NCI-H748 treated with DMSO at 0.1 percent for 48 hours (cell line): Measurements from ENCODE around the gene OCA2.

ENCODE experiments used
- DNase-seq: peaks from one replicate; lab custom pipeline; 2025; lab: John Stamatoyannopoulos, UW

The OCA2 gene

DNA sequence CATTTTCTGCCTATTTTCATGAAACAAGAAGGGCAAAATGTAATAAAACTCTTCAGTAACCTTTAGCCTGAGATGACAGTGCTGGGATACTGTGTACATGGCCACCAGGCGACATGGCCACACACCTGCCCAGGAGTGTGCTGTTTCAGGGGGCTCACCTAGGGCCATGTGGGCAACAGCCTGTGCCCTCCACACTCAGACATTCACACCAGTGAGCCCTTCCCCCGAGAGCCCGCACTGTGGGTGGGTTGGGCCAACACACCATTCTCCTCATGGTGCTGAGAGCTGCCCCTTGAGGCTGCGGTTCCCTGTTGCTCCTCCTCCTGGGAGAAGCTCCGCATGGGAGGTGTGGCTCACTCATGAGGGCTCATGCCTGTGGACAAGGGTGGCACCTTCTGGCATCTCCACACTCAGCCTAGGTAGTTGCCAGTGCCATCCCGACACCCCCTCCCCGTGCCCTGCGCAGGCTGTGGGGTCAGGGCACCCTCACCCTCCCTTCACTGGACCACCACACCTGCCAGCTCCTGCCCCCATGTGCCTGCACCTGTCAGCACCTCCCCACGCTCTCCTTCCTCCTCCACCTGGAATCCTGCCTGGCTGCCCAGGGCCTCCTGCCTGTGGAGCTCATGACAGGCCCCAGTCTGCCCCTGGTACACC, 19.7 kb downstream of the OCA2 start:
- no peak for DNase-seq

DNA sequence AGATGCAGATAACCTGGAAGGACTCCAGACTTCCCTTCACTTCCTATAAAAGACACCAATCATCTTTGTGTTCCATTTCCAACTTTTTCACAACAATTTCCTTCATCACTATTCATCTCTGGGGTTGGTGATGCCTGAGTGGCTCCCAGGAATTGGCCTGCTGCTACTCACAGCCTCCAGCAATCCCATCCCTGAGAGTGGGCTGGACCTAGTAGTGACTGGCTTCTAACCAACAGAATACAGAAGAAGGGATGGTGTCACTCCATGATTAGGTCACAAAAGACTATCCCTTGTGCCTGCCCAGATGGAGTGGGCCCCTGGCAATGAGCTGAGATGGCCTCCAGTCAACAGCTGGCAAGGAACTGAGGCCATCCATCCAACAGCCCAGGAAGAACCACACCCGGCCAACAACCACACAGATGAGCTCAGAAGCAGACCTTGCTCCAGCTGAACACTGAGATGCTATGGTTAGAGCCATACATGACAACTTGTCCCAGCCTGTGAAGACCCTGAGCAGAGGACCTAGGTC, 20.9 kb downstream of the OCA2 start:
- no peak for DNase-seq

DNA sequence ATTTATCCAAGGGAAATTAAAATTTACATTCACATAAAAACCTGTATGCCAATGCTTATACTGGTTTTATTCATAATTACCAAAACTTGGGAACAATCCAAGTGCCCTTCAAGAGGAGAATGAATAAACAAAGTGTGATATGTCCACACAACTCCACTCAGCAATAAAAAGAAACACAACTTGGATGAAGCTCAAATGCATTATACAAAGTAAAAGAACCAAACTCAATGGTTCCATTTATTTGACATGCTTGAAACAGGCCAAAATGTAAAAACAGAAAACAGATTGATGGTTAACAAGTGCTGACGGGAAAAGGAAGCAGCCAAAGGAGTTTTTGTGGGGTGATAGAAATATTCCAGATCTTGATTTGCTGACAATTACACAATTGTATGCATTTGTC, 23.5 kb downstream of the OCA2 start:
- DNase-seq: no peak

DNA sequence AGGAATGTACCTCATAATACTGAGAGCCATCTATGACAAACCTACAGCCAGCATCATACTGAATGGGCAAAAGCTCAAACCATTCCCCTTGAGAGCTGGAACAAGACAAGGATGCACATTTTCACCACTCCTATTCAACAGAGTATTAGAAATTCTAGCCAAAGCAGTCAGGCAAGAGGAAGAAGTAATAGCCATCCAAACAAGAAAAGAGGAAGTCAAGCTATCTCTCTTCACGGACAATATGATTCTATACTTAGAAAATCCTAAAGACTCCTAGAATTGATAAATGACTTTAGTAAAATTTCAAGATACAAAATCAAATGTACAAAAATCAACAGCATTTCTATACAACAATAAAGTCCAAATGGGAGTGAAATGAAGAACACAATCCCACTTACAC, 30.2 kb downstream of the OCA2 start:
- no peak for DNase-seq

DNA sequence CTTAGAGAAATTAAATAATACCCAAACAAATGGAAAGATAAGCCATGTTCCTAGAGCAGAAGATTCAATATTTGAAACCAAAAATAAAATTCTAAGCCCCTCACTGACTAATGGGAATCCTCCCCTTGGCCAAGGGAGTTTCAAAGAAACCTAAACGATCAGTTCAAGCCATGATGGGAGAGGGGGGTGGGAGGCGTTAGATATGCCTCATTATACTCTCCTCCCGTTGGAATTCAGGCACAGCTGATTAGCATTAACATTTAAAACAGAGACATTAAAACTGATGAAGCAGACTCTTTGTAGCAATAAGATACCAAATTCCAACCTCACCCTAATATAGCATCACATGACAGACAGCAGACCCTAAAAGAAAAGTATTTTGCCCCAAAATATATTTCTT, 32.9 kb downstream of the OCA2 start:
- no peak for DNase-seq

DNA sequence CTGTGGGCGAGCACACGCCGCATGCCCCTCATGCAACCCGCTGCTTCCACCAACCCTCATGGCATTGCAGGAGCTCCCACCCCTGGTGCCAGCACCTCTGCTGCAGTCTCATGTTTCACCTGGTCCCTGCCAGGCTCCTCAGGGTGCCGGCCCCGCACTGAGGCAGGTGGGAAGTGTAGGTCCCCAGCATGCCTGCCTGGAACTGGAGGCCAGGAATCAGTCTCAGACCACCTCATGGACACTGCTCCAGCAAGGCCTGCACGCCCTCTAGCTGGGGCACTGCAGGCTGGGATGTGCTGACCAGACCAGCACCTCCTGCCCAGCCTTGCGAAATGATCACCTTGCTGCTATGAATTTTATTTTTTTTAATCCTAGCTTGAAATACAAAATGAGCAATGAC, 39.1 kb downstream of the OCA2 start:
- DNase-seq: no peak

DNA sequence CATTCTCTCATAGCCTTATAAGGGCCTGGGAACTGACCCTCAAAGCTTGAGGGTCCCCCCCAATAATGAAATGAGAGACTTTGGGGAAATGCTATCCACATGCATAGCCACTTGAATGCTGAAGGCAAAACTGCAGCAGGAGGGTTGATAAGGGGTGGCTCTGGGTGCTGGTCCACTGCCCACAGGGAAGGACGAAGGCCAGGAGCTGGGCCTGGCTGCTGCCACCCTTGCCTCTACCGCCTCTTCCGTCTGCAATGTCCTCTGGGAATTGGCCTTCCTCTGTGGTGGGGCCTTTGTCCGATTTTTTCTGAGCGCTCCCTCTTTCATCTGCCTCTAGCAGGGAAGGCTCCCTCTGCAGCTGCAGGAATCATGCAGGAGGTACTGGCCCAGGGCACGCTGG, 41.0 kb downstream of the OCA2 start:
- DNase-seq: no peak

DNA sequence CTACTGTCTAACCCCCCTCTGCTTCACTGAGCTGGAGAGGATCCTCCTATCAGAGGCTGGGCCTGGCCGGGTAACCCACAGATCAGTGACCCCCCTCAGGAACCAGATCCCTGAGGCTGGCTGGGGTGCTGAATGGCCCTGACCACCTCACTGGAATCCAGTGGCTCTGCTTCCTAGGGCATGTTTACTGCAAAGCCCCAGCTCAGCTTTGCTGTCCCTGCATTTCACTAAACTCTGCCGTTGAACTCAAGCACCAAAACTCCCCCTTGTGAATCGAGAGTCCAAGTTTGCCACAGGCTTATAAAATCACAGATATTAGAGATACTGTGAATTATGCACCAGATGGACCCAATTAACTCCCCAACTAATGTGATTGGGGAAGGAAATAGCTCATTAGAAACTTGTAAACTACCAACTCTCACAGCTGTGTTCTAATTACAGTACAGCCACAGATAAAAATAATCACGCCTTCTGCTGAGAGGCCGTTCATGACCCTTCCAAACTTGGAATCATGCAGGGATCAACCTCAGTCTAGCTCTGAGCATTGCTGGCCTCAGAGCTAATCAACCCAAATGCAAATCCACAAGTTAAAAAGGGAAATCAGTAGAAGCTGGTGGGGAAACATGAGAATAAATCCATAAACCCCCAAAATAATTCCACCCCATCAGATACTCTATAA, 47.0 kb downstream of the OCA2 start:
- DNase-seq: no peak

DNA sequence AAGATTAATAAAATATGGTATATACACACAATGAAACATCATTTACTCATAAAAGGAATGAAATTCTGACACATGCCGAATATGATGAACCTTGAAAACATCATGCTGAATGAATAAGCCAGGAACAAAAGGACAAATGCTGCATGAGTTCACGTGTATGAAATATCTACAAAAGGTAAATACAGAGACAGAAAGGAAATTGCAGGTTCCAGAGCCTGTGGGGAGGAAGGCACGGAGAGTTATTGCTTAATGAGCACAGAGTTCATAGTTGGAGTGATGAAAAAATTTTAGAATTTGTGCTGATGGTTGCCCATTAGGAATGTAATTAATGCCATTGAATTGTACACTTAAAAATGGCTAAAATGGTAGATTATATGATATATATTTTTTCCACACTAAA, 49.5 kb downstream of the OCA2 start:
- no peak for DNase-seq

DNA sequence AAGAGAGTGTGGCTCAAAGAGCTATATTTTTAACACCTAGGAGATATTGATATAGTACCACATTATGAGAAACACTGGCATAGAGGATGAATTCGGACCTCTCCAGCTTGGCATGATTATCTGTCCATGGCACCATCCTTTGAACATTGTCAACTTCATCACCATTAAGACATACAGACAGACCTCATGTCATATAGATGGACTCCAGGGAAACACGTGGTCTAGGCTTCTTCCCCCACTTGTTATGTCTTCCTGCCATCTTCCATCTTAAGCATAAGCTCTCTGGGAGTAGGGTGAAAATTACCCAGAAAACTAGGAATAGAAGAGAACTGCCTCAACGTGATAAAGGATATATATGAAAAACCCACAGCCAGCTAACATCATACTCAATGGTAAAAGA, 51.8 kb downstream of the OCA2 start:
- no peak for DNase-seq

DNA sequence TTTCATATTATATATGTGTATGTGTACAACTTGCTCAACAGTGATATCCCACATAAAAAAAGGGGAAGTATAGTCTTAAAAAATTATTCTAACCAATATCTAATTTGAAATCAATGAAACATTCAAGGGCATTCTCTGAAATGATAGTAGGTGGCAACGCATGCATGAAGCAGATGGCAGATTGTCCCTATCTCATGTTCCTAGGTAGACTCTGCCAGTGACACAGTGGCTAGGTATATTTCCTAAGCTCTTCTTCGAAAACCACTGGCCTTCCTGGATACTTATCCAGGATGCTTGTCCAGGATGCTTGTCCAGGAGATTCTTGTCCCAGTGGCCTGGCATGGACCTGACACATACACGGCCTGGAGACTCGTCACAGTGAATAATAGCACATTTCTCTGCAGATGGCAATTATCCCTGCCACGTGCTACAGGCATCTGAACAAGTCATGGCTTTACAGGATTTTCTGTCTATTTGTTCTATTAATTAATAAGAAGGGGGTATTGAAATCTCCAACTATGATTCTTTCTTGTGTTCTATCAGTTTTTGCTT, 54.9 kb downstream of the OCA2 start:
- no peak for DNase-seq

DNA sequence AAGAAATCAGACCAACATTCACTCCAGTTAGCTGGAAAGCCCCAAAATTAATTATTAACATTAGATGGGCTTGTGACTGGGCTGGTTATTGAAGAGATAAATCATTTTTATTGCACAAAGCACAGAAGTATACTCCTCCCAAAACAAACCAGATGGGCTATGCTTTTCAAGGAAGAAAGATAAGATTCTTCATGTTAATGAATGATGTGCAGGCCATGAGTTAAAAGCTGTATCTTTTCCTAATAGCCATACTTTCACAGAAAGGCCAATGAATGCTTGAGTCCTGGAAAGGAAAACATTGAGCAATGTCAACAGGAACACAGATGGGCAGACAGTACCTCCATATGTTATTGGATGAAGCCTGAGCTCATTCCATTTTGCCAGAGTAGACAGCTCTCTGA, 55.4 kb downstream of the OCA2 start:
- DNase-seq: no peak

DNA sequence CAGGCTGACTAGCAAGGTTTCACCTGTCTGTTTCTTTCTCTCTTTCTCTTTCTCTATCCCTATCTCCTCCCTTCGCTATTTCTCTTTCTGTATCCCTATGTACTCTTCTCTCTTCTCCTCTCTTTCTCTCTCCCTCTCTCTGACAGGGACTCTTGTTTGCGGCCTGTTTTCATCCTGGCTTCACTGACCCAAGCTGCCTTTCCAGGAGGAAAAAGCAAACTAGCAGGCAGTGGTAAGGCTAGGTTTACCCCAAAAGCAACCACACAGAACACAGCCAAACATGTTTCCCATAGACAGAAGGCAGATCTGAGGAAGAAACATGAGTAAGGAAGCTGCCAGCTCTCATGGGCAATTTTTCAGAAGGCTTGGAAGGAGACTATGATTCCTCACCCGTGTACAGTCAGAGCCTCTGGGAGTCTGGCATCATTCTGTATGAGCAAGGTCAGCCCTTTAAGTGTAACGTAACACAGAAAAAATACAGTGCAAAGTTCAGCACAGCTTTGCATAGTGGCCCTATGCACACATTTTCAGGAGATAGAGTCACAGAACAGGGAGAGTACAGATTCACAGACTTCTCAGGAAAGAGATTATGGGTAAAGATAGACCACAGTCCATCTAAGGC, 61.0 kb downstream of the OCA2 start:
- no peak for DNase-seq

DNA sequence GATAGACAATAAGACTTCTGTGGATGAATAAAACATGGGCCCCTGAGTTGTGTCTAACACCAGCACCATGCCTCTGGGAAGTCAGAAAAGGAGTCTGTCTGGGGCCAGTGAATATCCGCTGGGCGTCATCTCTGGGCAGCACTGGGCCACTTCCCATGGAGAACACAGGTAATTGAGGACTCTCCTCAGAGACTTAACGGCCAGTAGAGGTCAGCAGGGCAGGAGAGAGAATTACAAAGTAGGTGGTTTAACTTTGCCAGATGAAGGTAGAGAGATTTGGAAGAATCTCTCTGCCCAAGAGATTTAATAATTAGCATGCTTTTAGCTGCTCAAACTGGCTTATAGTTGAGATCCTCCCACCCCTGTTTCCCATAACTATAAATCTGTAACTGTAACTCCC, 65.7 kb downstream of the OCA2 start:
- DNase-seq: no peak

DNA sequence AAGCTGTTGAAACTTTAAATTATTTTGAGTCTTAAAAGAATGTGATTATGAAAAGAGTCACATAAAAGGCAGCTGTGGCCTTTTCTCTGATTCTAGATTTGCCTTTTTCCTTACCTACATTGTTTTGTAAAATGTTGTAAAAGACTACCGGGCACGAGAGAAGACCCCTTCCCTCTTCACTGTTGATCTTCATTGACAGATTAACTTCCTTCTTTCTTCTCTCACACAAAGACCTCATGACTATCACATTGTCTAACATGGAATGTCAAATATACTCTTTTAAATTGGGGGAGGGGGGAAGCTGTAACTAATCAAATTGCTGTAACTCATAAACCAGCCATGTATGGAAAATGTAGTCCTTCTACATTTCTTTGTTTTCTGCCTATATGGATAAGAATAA, 68.3 kb downstream of the OCA2 start:
- no peak for DNase-seq

DNA sequence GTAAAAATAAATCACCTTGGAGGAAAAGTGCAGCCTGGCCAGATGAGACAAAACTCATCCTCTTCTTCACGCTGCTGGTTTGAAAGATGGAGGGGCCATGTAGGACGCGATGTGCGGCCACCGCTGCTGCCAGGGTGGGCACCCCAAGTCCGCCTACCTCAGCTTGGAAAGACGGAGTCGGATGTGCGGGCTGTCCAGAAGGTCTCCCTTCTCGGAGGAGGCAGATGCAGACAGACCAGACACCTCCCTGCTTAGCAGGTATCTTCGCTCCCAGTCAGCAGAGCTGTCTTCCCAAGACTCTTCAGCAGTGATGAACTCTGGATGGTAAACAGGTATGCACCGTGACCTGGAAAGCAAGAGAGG, 71.4 kb downstream of the OCA2 start:
- no peak for DNase-seq

DNA sequence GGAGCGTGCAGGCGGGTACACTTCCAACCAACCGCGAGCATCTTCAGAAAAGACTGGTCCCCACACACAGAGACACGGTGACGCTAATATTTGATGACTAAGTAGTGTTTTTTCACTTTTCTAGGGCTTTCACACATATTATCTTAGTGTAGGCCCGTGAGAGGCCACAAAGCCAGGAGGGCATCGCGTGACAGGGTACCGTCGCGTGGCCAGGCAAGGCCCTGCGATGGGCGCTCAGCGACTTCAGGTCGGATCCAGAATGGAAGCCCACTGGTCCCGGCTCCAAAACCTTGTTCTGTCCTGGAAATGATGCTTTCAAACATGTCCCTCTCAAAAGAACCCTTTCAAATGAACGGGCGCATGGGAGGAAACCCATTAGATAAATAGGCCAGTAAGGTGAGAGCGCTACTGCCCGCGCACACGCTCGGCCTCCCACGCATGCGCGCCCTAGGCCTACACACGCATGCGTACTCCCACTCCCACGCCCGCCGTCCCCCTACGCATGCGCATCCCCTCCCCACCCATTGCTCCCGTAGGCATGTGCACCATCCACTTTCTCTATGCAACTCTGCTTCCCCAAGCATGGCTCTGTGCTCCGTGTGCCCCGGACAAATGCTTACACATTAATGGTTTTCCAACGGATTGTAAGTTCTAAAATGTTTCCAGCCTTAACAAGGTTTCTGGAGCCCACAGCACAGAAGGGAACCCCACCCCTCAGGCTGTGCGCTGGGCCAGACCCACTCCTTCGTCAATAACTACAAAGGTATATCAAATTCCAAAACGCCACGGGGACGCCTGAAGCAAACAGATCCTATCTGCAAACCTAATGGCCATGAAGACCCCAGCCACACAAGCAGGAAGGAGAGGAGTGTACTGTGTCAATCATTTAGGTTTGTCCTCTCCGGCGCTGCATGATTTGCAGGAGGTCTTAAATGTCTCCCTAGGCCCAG, 72.1 kb downstream of the OCA2 start:
- no peak for DNase-seq

DNA sequence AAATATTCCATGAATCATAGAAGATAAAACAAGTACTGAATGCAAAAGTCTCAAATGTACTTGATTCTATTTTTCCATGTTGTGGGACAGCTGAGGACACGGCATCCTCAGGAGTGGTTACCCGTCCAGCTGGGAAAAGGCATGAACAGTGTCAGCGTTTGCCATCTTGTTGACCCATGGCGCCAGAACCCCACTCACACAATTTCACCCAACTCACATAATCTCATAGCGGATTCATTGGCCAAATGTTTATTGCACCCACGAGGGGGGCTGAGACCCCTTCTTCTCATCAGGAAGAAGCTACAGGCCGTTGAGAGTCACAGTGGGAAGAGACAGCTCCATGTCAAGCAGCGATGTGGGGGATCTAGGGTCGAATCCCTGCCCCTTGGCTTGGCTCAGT, 72.9 kb downstream of the OCA2 start:
- no peak for DNase-seq

DNA sequence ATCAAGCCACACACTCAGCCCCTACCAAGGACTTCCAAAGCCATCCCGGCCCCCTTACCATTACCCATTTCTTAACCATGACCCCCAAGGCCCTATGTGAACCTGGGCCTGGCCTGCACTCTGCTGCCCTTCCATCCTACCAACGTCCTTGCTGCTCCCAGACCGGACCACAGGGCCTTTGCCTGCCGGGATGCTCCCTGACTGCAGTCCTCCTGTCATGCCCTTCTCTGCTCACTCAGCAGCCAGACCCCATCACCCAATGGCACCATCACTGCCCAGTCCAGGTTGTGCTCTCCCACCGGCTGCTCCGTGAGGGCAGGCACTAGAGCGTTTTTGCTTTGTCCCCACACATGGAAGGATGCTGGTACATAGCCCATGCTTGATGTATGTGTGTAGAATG, 73.7 kb downstream of the OCA2 start:
- DNase-seq: no peak

DNA sequence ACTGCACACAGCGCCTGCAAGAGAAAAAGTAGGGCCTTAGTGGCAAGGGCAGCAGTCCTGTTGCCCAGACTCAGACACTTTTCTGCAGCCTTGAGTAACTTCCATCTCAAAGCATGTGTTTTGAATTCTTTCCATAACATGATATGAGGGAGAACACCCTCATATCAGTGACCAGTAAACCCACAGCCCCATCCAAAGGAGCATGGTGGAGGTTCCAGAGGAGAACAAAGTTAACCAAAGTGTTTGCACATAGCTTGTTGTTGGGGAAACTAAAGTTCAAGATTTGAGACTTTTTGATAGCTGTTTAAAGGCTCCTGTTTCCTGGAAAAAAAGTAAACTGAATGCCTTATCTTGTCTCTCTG, 74.2 kb downstream of the OCA2 start:
- no peak for DNase-seq

DNA sequence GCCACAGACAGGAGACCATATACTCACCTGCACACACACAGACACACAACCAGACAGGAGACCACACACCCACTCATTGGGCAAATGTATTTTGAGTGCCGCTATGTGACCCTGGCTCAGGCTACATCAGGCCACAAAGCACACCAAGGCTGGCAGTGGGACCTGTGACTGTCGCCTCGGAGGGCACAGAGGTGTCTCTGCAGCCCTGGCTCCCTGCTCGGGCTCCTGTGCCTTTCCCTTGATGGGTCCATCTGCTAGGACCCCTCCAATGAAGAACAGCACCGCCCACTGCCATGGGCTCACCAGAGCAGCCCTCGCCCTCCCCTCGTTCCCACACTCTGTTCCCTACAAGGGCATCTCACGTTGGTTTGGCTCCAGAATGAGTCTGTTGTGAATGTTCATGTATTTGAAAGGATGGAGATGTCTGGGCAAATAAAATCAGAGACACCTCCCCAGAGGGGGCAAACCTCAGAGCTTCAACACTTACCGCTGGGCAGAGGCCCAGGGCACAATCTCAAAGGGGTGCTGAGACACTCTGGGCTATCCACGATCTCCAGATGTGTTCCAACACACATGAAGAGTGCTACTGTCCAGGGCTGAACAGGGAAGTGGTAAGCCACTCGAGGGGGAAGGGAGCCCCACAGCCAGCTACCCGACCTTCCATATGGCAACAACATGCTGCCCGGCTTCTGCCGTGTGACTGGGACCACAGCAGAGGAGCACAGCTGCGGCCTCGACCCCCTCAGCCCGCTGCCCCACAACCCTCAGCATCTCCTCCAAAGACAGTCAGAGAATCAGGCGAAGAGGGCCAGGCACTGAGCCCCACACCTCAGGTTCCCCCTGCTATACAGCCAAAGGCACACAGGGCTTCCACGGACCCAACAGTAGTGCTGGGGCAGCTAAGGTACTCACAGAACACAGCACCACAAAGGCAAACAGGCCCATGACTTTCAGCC, 74.9 kb downstream of the OCA2 start:
- no peak for DNase-seq
